AG04450 (cell line): ENCODE data around the gene SCO2. TPM values are rescaled to one million over a fixed set of nuclear protein-coding genes. Genes with fewer than 3 reads are reported as not detected.

Experiments
- CTCF ChIA-PET: fragments of 300-600, 350-600 bp; formaldehyde crosslinking; extraction: SDS; loops from one replicate; lab custom pipeline; 2022; ENCODE audit warnings: antibody characterized with exemption, inconsistent platforms; lab: Charles Lee
- POLR2A ChIA-PET: fragments of 350-600 bp; formaldehyde crosslinking; extraction: SDS; loops from one replicate; lab custom pipeline; 2021; ENCODE audit warnings: antibody characterized with exemption, inconsistent platforms; lab: Yijun Ruan, JAX
- DNase-seq: peaks from one replicate; pipeline ENCODE4 v3.0.0-alpha.2; 2011; ENCODE audit warnings: low read depth, low spot score
- H3K27ac ChIP-seq: one replicate; pipeline ENCODE4 v1.5.1; 2012; ENCODE audit warnings: low read depth, low read length, control low read depth
- H3K27me3 ChIP-seq: one replicate; pipeline ENCODE4 v1.6.0; 2012; ENCODE audit warnings: low read length; ENCODE audit not compliant: control insufficient read depth, insufficient read depth
- H3K4me3 ChIP-seq: 2 replicates; pipeline ENCODE4 v1.5.1; 2011; ENCODE audit warnings: mild to moderate bottlenecking, low read depth, low read length, control low read depth
- H3K9me3 ChIP-seq: 2 replicates; pipeline ENCODE4 v1.5.1; 2012; ENCODE audit warnings: low read length; ENCODE audit not compliant: control insufficient read depth, insufficient read depth
- CTCF ChIP-seq: IDR thresholded peaks from 2 replicates; pipeline ENCODE4 v1.5.1; 2011; ENCODE audit warnings: low read depth, low read length, control low read depth, inconsistent platforms
- polyA plus RNA-seq: library from polyadenylated mRNA; depleted of rRNA; stranded (reverse); fragments of >200 nt; gene quantifications from 2 replicates; pipeline ENCODE4 v1.2.3, GENCODE V29; 2011

The SCO2 gene
- polyA plus RNA-seq, 1 experiment, result 0.15 TPM

DNA sequence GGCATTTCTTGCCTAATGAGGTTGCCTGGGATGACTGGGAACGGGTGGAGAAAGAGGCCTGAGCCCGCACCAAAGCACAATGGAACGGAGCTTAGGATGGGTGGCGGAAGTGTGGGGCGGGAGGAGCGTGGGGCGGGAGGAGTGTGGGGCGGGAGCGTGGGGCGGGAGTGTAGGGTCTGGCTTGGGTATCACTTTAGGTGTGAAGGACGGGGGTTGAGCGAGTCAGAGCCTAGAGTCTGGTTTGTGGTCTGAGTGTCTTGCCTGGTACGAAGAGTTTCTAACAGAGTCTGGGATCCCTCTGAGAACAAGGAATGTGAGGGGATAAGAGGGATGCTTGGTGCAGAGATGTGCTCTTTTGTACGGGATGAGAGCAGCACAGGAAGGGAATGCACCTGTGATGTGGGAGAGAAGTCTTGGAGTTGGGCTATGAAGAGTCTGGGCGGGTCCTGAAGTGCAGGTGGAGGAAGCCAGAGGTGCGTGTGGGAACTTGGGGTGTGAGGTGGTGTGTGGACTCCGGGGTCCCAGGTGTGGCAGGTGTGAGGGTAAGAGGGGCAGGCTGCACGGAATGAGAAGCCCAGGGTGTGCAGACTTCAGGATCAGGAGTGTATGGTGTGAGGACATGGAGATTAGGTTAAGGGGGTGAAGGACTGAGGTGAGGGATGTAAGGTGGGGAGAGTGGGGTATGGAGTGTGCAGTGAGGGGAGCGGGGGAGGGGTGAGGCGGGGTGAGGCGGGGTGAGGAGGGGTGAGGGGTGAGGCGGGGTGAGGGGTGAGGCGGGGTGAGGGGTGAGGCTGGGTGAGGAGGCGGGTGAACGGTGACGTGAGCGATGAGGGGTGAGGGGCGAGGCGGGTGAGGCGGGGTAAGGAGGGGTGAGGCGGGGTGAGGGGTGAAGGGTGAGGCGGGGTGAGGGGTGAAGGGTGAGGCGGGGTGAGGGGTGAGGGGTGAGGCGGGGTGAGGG is 36.3 kb upstream of the SCO2 start:
- CTCF ChIA-PET, result no interaction called here

GRCh38 chr22:50560034-50560433 is 34.6 kb upstream of the SCO2 start:
- H3K27ac ChIP-seq, result no peak overlapping the region
- H3K9me3 ChIP-seq, result no peaks in the 10 kb centered on the region; the same call in 1 of the 2 replicates
- no peak for TF ChIP-seq CTCF
- ChIA-PET CTCF (interaction anchor here (0.7 to 1.2 kb wide), 2 partner anchors 12 to 54 kb away, joined by 3 read pairs; no protein-coding TSS in a partner anchor), POLR2A (no interaction called here)
- peaks cover 21% of the 10 kb centered on the region for H3K27me3 ChIP-seq
- DNase-seq, result no peak
- H3K4me3 ChIP-seq, result no peak overlapping the region

More for the DNA sequence above, 36.3 kb upstream of the SCO2 start:
- POLR2A ChIA-PET, result no interaction called here
- no peak overlapping the region for H3K27ac ChIP-seq
- peaks cover 25% of the 10 kb centered on the region for H3K27me3 ChIP-seq
- no peaks in the 10 kb centered on the region; the same call in 1 of the 2 replicates for H3K9me3 ChIP-seq
- no peak for DNase-seq
- H3K4me3 ChIP-seq, result no peak overlapping the region
- TF ChIP-seq CTCF, result no peak

DNA sequence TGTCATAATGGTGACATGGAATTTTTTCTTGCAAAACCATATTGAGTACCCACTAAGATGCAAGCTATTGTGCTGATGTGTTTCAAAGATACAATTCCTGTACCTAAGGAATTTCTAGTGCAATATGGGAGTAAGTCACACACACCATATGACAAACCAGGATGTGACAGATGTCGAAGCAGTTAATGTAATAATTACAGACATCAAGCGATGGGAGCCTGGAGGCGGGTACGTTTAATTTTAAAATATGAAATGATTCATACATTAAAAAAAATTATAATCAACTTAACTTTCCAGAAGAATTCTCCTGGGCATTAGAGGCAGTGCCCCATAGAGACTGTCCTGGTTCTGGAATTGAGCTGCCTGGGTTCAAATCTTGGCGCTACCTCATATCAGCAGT is 31.3 kb upstream of the SCO2 start:
- Histone ChIP-seq H3K4me3 (no peak overlapping the region), H3K27me3 (peaks cover 20% of the 10 kb centered on the region), H3K9me3 (no peaks in the 10 kb centered on the region), H3K27ac (no peak overlapping the region)
- CTCF ChIA-PET, result interaction anchor here (0.5 kb wide), 1 partner anchor 21 kb away, joined by 4 read pairs; no protein-coding TSS in a partner anchor
- TF ChIP-seq CTCF, result no peak
- no peak for DNase-seq
- POLR2A ChIA-PET, result interaction anchor here (1.1 kb wide), 1 partner anchor 26 kb away, joined by 5 read pairs; the partner anchor contains the start of gene CHKB

DNA sequence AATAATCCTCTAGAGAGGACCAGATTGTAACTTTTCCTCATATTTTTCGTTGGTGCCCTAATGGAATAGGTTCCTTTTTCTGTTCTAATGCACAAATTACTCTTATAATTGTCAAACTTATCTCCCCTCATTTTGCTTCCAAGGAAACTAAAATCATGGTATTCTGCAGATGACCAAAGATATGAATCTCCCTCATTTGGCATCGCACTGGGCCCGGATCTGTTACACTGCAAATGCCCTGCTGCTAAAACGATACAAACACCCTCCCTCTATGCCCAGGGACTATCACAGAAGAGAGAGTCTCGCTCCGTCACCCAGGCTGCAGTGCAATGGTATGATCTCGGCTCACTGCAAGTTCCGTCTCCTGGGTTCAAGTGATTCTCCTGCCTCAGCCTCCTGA is 27.9 kb upstream of the SCO2 start:
- ChIA-PET POLR2A (no interaction called here), CTCF (no interaction called here)
- DNase-seq, result no peak
- Histone ChIP-seq H3K27me3 (peaks cover 36% of the 10 kb centered on the region), H3K9me3 (no peaks in the 10 kb centered on the region), H3K4me3 (no peak overlapping the region), H3K27ac (no peak overlapping the region)
- no peak for TF ChIP-seq CTCF

GRCh38 chr22:50551160-50551752 is 25.9 kb upstream of the SCO2 start:
- POLR2A ChIA-PET, result interaction anchor here (1.6 kb wide), 1 partner anchor 25 kb away, joined by 3 read pairs; the partner anchor contains the start of gene SCO2
- CTCF ChIA-PET, result interaction anchor here (3.3 kb wide), 1 partner anchor 12 kb away, joined by 11 read pairs; the partner anchor contains the start of gene SYCE3
- H3K27ac ChIP-seq, result no peak overlapping the region
- no peaks in the 10 kb centered on the region; the same call in 1 of the 2 replicates for H3K9me3 ChIP-seq
- no peak for DNase-seq
- TF ChIP-seq CTCF, result no peak
- H3K27me3 ChIP-seq, result peaks cover 47% of the 10 kb centered on the region
- H3K4me3 ChIP-seq, result no peak overlapping the region
